Inferior parietal cortex (tissue), 1 donor: ENCODE measurements around the gene PTS.

ENCODE experiments used
- DNase-seq: peaks from one replicate; pipeline ENCODE4 v3.0.0-alpha.2; 2016; ENCODE audit errors: extremely low spot score

The PTS gene

DNA sequence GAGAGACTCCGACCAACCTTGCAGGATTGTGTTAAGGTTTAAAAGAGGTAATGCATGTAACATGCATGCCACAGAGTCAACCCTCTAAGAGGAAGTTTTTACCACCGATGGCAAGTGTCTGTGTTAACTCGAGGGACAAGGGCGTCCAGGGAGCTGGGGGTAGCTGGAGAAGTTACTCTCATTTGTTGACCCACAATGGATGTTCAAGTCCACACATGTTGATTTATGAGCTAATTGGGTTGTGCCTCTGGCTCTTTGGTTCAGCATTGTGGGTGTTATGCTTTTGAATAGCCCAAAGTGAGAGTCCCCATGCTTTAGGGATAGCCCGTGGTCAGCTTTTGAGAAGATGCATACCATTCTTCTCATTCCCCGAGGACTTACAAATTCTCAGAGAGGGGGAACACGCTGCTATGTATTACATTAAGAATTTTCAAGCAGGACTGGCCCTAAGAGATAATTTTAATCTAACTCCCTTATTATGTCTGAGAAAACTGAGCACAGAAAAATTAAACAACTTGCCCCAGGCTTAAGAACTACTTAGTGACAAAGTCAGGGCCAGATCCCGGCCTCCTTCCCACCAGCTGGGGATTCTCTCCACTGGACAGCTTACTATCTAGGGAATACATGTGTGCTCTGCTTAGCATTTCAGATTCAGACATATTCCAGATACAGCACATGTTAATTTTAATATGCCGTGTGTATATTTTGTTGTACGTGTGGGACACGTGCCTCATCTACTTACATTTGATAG is 39.6 kb downstream of the PTS start:
- DNase-seq: no peak

DNA sequence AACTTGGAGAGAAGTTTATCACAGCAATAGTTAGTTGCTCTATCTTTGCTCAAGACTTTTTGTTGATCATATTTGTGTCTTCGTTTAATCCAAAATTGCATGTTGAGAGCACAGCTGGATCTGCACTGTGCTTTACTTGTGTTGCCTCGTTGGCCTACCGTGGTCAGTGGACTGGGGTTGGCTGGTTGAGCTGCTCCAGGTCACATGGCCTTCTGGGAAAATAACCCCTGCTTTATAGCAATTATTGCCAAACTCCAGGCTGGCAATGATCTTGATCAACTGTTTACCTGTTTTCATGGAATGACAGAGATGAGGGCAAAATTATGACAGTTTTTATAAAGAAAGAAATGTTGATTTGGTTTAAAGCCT is 40.2 kb downstream of the PTS start:
- no peak for DNase-seq

DNA sequence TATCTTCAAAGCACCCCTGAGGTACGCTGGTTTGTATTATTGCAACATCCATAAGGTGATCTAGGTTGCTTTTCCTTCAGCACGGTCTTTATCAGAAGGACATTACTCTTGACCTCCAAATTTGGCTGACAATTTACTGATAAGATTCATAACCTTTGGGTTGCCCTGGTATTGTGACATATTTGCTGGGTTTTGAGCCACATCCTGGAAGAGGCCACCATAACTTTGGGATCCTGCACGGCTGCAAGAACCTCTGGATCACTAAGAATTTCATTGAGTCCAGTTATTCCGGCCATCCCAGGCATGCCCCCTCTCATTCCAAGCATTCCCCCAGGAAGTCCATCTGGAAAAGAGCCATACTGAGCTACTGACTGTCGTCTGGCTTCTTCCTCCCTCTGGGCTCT is 41.0 kb downstream of the PTS start:
- no peak for DNase-seq

DNA sequence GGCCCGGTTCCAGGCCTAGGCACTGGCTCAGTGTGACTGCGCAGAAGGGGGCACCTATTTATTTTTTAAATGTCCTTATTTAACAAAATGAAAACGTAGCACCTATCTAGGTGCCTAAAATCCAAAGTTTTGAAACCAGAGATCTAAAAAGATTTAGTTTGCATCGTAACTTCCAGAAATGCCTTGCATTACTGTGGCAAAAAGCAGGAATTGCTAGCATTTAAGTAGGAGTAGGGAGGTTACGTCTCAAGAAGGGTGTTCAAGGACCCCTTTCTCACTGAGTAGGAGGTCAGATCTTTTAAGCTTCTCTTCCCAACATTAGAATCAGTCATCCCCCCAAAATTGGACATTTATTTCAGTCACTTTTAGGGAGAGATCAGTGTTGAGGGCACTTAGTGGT is 42.2 kb downstream of the PTS start:
- no peak for DNase-seq

DNA sequence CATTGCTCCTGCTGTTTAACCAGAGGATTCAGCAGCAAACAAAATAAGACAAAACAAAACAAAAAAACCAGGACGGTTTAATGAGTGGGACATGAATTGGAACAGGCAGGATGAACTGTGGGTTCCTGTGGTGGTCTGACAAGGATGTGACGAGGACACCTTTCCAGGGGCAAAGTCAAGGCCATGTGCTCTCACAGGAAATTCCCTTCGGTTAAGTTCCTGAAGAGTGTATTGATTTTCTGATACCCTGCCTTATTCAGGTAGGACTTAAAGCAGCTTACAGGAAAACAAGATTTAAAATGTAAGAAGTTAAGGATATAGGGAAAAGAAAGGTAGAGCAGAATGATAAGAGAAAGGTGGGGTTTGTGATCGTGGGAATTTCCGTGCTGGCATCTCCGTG is 42.9 kb downstream of the PTS start:
- no peak for DNase-seq

DNA sequence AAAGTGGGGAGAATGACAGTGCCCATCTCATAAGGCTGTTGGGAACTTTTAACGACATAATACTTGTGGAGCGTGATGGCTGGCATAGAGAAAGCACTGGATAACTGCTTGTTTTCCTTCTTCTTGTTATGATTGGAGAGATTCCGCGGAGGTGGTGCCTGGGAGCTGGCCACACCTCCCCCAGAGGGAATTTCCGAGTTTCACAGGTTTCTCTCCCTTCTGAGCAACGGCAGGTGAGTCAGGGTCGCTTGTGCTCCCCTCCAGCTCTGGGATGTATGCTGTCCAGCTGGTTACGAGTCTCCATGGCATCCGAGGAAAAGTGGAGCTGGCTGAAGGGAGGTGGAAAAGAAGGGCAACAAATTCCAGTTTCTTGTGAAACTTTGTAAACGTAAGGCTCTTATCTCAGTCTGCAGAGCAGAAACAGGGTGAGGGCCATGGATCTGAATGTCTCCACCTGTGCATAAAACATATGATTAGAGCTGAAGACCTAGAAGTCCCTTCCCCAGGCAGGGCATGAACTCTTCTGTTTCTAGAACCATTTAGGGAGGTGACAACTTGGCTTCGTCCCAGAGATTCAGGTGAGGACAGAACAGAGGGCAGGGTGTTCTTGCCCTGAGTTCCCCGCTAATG is 44.4 kb downstream of the PTS start:
- no peak for DNase-seq

DNA sequence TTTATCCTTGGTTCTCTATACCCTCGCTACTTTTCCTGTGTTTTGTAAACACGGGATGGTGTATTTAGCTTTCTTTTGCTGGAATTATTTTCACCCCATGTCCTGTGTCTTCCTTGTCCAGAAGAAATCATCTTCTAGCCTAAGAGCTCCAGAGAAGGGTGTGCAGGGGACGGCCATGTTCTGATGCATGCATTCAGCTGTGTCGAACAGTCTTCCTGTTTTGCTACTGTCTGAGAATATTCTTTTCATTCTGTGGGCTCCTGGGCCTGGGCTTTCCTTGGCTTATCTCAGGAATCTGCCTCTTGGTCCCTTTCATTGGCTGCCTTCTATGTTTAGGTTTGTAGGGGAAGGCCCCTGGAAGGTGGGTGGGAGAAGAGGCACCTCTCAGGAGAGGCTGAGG is 45.0 kb downstream of the PTS start:
- no peak for DNase-seq

DNA sequence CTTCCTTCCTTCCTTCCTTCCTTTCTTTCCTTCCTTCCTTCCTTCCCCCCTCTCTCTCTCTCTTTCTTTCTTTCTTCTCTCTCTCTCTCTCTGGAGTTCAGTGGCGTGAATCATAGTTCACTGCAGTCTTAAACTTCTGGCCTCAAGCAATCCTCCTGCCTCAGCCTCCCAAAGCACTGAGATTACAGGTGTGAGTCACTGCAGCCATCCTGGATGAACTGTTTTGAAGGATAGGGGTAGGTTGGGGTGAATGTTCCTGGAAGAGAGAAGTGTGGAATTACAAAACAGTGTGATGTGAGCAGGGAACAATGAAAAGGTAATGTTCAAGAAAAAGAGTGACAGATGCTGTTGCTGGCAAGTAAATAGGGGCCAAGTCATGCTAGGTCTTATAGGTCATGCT is 46.8 kb downstream of the PTS start:
- no peak for DNase-seq

DNA sequence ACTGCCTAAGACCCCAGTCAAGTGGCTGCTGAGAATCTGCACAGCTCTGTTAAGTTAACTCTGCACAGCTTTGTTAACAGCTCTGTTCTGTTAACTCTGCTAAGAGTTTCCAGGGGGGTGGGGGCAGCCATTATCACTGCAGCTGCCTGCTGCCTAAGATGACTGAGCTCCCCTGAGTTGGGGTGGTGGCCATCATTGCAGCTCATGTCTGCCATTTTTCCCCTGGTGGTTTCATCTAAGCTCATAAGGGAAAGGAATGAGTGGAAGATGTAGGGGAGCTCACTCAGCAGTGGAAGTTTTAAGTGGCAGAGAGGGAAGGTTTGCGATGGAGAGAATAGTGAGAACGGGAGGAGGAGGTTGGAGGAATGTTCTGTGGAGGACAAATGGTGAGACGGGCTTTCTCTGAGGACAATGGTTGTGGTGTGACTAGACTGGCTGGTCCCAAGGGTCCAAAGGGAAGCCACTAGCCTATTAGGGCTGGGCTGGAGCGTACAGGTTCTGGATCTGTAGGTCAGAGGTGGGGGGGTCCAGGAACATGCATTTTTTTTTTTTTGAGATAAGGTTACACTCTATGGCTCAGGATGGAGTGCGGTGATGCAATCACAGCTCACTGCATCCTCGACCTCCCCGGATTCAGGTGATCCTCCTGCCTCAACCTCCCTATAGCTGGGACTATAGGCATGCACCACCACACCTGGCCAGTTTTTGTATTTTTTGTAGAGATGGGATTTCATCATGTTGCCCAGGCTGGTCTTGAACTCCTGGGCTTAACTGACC is 48.0 kb downstream of the PTS start:
- no peak for DNase-seq

DNA sequence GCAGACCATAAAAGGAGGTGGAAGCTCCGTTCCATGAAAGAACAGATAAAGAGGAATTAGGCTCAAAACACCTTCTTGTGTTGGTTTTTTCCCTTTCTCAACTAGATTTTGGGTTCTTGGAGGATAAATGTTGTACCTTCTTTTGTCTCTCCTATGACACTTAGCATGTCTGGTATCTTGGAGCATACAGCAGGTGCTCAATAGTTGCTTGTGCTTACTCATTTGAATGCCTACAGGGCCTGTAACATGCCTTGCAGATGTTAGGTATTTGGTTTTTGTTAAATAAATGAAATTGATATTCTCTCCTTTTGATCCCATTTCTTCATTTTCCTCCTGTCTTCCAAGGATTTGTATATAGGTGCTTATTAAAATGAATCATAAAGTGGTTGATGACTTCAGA is 50.8 kb downstream of the PTS start:
- no peak for DNase-seq

DNA sequence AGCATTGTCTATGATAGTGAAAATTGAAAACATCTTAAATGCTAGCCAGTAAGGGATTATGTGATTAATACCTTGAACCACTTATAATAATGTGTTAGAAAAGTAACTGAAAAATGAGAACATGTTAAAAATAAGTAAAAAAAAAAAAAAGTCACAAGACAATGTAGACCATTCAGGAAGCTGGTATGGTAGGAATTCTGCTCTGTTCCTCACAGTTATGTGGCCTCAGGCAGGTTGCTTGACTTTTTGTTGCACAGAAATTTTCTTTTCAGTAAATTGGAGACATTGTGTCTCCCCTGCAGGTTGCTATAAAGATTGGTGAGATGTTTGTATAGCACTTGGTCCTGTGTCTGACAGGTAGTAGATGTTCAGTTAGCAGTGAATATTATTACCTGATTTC is 51.7 kb downstream of the PTS start:
- no peak for DNase-seq

DNA sequence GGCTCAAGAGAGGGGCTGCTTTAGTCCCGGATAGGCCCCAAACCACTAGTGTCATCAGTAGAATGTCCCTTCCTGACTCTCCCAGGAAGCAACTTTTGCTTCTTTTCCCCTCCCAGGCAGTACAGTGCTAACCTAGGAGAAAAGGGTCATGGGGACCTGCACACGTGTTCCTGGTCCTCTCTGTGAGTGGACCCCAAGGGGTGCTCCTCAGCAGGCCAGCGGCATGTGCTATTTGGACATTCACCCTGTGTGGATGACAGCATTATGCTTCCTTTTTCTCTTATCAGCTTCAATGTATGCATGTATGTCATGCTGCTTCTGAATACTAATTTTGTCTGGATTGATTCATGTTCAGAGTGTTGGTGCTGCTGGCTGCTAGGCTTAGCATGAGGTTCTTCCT is 52.6 kb downstream of the PTS start:
- DNase-seq: no peak

DNA sequence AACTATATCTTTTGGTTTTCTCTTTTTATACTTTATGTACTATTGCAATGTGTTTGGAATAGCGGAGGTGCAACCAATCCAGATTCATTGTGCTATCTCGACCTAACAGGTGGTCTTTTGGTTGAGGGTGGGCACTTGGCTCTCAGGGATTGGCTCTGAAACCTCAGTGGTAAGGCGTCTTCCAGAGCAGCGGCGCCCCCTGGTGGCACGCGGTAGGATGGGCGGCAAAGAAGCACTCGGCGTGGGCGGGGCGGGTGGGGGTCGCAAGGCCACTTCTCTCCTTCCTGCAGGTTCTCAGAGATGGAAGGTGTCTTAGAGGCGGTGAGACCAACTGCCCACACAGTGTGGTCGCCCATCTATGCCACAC is 53.7 kb downstream of the PTS start:
- peak; percentile 73 for DNase-seq

DNA sequence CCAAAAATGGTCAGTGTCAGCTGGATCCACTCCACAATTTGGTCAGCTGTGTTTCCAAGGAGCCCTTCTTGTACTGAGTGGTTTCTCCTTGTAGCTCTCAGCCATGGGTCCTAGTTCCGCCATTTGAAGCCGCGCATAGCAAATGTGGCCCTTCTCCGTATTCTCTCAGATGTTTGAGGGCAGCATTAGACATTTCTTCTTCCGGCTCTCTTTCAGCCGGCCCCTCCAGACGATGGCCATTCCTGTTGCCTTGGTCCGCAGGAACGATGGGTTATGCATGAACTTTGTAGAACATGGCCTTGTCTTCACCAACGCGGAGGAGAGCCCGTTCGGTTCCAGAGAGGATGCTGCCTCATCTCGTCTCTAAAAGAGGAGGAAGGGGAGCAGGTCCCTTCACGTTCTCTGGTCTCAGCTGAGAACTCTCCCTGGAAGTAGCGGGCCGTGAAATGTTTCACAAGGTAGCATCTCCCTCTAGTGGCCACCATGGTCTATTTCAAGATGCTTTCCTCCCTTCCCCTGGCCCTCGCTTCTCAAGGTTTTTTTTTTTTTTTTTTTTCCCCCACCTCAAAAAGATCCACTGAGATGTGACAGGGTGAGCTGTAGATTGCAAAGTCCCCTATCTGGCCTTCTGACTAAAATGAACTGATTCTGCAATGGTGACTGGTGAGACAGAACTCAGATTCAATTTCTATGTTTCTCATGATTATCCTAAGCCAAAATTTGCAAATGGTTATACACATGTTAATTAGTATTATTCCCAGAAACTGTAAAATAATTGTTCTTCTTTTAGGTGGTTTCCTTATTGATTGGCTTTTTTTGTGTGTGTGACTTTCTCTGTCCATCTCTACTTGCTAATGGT is 54.3 kb downstream of the PTS start:
- peak; percentile 88 for DNase-seq

DNA sequence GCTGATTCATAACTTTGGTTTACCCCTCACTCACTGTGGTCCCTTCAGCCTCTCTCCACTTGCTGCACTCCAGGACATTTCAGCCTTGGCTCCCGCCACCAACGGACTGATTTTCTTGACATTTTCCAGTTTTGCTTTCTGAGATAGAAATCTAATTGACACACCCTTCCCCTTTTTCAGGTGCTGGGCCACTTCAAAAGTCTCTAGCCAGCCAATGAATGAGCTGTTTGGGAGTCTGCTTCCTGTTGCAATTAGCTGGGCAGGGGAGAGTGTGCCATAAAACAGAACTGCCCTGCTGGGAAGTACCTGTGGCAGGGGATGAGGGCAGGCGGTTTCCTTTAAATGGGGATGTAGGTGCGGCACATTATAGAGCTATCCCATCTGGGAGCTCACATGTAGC is 55.5 kb downstream of the PTS start:
- DNase-seq: no peak
